LNCaP clone FGC (cell line): ENCODE results near the gene GRM4.

ENCODE experiments used
- DNase-seq: peaks from one replicate; pipeline ENCODE4 v3.0.0-alpha.2; 2011; ENCODE audit warnings: low read depth
- H3K4me3 ChIP-seq: 2 replicates; pipeline ENCODE4 v1.5.1; 2011; ENCODE audit warnings: mild to moderate bottlenecking, low read depth, low read length, control low read depth
- TF ChIP-seq, protein P1 (sequence below): IDR thresholded peaks from 2 replicates; pipeline ENCODE4 v1.5.1; 2012; ENCODE audit warnings: mild to moderate bottlenecking; ENCODE audit not compliant: control insufficient read depth, insufficient read depth; ENCODE audit errors: extremely low read depth

GRM4 gene

GRCh38 chr6:34035704-34036356 is 110.1 kb downstream of the GRM4 start:
- no peak for DNase-seq

DNA sequence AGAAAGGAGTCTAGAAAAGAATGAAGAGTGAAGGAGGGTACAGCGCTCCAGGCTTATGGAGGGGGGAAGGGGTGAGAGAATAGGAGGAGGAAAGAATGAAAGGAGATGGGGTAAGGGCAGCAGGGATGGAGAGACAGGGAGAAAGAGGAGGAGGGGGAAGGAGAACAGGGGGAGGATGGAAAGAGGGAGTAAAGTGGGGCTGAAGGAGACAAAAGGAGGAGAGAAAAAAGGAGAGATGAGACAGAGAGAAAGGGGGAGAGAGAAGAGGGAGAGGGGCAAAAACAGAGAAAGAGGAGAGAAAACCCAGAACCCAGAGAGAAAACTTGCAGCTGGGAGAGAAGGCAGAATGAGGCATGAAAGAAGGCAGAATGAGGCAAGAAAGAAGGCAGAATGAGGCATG is 110.7 kb downstream of the GRM4 start:
- TF ChIP-seq, protein P1, sequence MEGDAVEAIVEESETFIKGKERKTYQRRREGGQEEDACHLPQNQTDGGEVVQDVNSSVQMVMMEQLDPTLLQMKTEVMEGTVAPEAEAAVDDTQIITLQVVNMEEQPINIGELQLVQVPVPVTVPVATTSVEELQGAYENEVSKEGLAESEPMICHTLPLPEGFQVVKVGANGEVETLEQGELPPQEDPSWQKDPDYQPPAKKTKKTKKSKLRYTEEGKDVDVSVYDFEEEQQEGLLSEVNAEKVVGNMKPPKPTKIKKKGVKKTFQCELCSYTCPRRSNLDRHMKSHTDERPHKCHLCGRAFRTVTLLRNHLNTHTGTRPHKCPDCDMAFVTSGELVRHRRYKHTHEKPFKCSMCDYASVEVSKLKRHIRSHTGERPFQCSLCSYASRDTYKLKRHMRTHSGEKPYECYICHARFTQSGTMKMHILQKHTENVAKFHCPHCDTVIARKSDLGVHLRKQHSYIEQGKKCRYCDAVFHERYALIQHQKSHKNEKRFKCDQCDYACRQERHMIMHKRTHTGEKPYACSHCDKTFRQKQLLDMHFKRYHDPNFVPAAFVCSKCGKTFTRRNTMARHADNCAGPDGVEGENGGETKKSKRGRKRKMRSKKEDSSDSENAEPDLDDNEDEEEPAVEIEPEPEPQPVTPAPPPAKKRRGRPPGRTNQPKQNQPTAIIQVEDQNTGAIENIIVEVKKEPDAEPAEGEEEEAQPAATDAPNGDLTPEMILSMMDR: no peak
- no peak overlapping the region for H3K4me3 ChIP-seq
- no peak for DNase-seq

More at GRCh38 chr6:34035704-34036356, 110.1 kb downstream of the GRM4 start:
- no peak overlapping the region for H3K4me3 ChIP-seq
- TF ChIP-seq, protein P1: no peak

GRCh38 chr6:34032856-34033255 is 113.0 kb downstream of the GRM4 start:
- H3K4me3 ChIP-seq: no peak overlapping the region
- TF ChIP-seq, protein P1: no peak
- DNase-seq: no peak

- H3K4me3 ChIP-seq: no peak overlapping the region
- no peak for DNase-seq
- TF ChIP-seq, protein P1: no peak
Observed at GRCh38 chr6:34031625-34032383, 114.1 kb downstream of the GRM4 start.

DNA sequence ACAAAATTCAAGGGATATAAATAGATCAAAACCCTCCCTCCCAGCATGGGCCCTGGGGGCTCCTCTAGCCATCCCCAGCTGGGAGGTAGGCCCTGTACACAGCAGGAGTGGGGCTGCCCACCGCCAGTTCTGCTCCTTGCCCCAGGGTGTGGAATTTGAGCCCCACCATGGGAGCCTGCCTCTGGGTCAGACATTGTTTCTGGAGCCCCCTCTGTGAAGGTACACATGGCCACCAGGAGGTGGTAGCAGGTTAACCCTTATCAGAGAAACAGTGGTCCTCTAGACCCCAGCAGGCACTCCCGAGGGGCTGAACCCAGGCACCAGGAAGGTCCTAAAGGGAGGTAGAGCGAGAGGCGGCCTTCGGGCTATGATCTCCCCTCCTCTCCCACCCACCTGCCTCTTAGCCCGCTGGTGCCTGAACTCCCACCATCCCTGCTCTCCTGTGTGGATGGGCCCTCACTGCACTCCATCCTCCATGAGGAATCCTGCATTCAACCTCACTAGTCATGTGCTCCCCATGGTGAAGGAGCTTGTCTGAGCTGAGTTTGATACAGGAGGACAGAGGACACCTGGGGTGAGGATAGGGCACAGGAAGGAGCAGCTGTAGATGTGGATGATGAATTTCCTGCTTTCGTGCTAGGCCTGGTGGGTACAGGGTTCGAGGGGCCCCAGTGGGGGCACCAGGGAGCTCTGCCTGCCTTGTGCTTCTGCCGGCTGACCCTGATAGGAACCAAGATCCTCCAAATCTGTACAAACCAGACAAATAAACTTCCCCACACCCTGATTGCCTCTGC is 114.9 kb downstream of the GRM4 start:
- DNase-seq: no peak
- TF ChIP-seq, protein P1: no peak
- H3K4me3 ChIP-seq: no peak overlapping the region

GRCh38 chr6:34029489-34030280 is 116.2 kb downstream of the GRM4 start:
- H3K4me3 ChIP-seq: no peak overlapping the region
- DNase-seq: no peak
- TF ChIP-seq, protein P1: no peak
